DND-41 (cell line): ENCODE data around the gene KCNA1.

Experiments used
- CTCF ChIP-seq: IDR thresholded peaks from 2 replicates; pipeline ENCODE4 v1.5.1; 2012; ENCODE audit warnings: borderline replicate concordance, low read length, moderate library complexity, mild to moderate bottlenecking; ENCODE audit not compliant: poor library complexity, severe bottlenecking; ENCODE audit errors: extremely low read depth
- EZH2 ChIP-seq: IDR thresholded peaks from 3 replicates; pipeline ENCODE4 v1.6.1; 2012; ENCODE audit warnings: borderline replicate concordance, low read depth, mild to moderate bottlenecking, moderate library complexity, low read length, inconsistent platforms; ENCODE audit not compliant: severe bottlenecking

GRCh38 chr12:4960030-4960429 is 50.3 kb downstream of the KCNA1 start:
- TF ChIP-seq CTCF (no peak), EZH2 (no peak)
